OCI-LY3 (cell line): ENCODE results near the gene NRP2.

Experiments
- CTCF ChIP-seq: fragments of 200-600, 300-600 bp; sonication (generic); IDR thresholded peaks from 2 replicates; pipeline ENCODE4 v1.5.1; 2014; ENCODE audit warnings: antibody characterized with exemption, low read length, low read depth
- EZH2phosphoT487 ChIP-seq: fragments of 200-600 bp; shearing (Covaris generic); IDR thresholded peaks from 2 replicates; pipeline ENCODE4 v1.6.1; 2018; ENCODE audit warnings: antibody characterized with exemption, mixed run types, low read depth

GRCh38 chr2:205723179-205723578 is 40.9 kb downstream of the NRP2 start:
- TF ChIP-seq CTCF (no peak), EZH2phosphoT487 (no peak)
